ENCODE results near the gene TPD52L1.

DNA sequence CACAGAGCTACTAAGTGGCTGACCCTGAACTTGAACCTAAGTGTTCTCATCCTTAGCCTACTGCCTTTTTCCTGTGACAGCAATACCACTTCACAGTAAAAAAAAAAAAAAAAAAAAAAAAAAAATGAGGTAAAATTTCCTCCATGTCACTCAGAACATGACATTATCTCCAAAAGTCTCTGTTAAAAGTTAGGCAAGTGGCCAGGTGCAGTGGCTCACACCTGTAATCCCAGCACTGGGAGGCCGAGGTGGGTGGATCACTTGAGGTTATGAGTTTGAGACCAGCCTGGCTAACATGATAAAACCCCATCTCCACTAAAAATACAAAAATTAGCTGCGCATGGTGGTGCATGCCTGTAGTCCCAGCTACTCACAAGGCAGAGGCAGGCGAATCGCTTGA, 159.4 kb downstream of the TPD52L1 start:
- TF ChIP-seq EZH2phosphoT487 (IDR thresholded peaks at IDR 0.05; ENCODE audit: insufficient read depth, low read depth) (no peak), EZH2 (IDR thresholded peaks at IDR 0.05; ENCODE audit: insufficient read depth, poor library complexity, severe bottlenecking) (no peak)
